Measurements from ENCODE around the gene SNX2.

DNA sequence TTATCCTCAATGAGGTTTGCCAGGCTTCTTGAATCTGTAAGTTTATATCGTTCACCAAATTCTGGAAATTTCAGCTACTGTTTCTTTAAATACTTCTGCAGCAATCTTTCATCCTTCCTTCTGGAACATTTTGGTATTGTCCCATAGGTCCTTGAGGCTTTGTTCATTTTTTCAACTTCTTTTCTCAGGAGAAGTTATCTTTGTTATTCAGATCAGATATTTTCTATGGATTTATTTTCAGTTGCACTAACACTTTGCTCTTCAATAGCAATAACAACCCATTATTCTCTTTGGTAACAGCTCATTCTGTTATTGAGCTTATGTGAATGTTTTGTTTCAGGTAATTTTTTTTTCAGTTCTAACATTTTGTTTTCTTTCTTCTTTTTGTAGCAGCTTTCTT is 13.5 kb downstream of the SNX2 start:
- TF ChIP-seq, protein P1, sequence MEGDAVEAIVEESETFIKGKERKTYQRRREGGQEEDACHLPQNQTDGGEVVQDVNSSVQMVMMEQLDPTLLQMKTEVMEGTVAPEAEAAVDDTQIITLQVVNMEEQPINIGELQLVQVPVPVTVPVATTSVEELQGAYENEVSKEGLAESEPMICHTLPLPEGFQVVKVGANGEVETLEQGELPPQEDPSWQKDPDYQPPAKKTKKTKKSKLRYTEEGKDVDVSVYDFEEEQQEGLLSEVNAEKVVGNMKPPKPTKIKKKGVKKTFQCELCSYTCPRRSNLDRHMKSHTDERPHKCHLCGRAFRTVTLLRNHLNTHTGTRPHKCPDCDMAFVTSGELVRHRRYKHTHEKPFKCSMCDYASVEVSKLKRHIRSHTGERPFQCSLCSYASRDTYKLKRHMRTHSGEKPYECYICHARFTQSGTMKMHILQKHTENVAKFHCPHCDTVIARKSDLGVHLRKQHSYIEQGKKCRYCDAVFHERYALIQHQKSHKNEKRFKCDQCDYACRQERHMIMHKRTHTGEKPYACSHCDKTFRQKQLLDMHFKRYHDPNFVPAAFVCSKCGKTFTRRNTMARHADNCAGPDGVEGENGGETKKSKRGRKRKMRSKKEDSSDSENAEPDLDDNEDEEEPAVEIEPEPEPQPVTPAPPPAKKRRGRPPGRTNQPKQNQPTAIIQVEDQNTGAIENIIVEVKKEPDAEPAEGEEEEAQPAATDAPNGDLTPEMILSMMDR (IDR thresholded peaks at IDR 0.05): no peak
- TF ChIP-seq ZFX (IDR thresholded peaks at IDR 0.05; ENCODE audit: borderline replicate concordance): no peak
